ENCODE results near the gene DEGS2. TPM values are rescaled to one million over a fixed set of nuclear protein-coding genes. Genes with fewer than 3 reads are reported as not detected.

The DEGS2 gene
- total RNA-seq, 6 experiments from 2014 or later: 0.09 to 0.55 (median 0.22) TPM

GRCh38 chr14:100203146-100203545 lies 43.7 kb upstream of the DEGS2 start:
- H3K4me3 ChIP-seq: no peak overlapping the region
- no peak overlapping the region for H3K27ac ChIP-seq
- ATAC-seq (no peak), DNase-seq (no peak)
- no peaks in the 10 kb centered on the region for H3K27me3 ChIP-seq
- no peak for TF ChIP-seq POLR2A (IDR thresholded peaks at IDR 0.05)
- TF ChIP-seq CTCF (IDR thresholded peaks at IDR 0.05): no peak
- no peaks in the 10 kb centered on the region for H3K36me3 ChIP-seq
- intact Hi-C loops (cut with DNase I): no loop called here
- peaks cover 0 to 18% (median 6%) of the 10 kb centered on the region in 4 donors for H3K4me1 ChIP-seq
- WGBS (ENCODE audit: insufficient coverage, low coverage, low lambda C conversion rate, missing lambda C conversion rate): 100% methylated on average over 2 of the region's 4 CpGs
- H3K9me3 ChIP-seq: no peaks in the 10 kb centered on the region

- Histone ChIP-seq H3K27me3 (no peaks in the 10 kb centered on the region), H3K4me1 (peaks cover 0 to 18% (median 6%) of the 10 kb centered on the region in 4 donors), H3K4me3 (no peak overlapping the region), H3K36me3 (no peaks in the 10 kb centered on the region), H3K27ac (no peak overlapping the region), H3K9me3 (no peaks in the 10 kb centered on the region)
- ATAC-seq (no peak), DNase-seq (no peak)
- TF ChIP-seq CTCF (IDR thresholded peaks at IDR 0.05) (no peak), POLR2A (IDR thresholded peaks at IDR 0.05) (no peak)
- WGBS (ENCODE audit: insufficient coverage, low coverage, low lambda C conversion rate, missing lambda C conversion rate): 51% methylated on average over 4 of the region's 4 CpGs
- intact Hi-C loops (cut with DNase I): no loop called here
Measured at GRCh38 chr14:100202712-100203111, 43.3 kb upstream of the DEGS2 start.

- H3K27ac ChIP-seq: no peak overlapping the region
- no peaks in the 10 kb centered on the region for H3K27me3 ChIP-seq
- H3K4me1 ChIP-seq: peaks cover 0 to 18% (median 6%) of the 10 kb centered on the region in 4 donors
- no peak for TF ChIP-seq CTCF (IDR thresholded peaks at IDR 0.05)
- no peak for TF ChIP-seq POLR2A (IDR thresholded peaks at IDR 0.05)
- H3K4me3 ChIP-seq: no peak overlapping the region
- intact Hi-C loops (cut with DNase I): no loop called here
- DNase-seq: no peak
- H3K36me3 ChIP-seq: no peaks in the 10 kb centered on the region
- 68% methylated on average over 5 of the region's 5 CpGs for WGBS (ENCODE audit: insufficient coverage, low coverage, low lambda C conversion rate, missing lambda C conversion rate)
- no peak for ATAC-seq
- no peaks in the 10 kb centered on the region for H3K9me3 ChIP-seq
Measured at GRCh38 chr14:100201701-100202100, 42.3 kb upstream of the DEGS2 start.

GRCh38 chr14:100200311-100200710 lies 40.9 kb upstream of the DEGS2 start:
- WGBS (ENCODE audit: insufficient coverage, low coverage, low lambda C conversion rate, missing lambda C conversion rate): 97% methylated on average over 3 of the region's 3 CpGs
- H3K36me3 ChIP-seq: no peaks in the 10 kb centered on the region
- H3K27me3 ChIP-seq: no peaks in the 10 kb centered on the region
- TF ChIP-seq CTCF (IDR thresholded peaks at IDR 0.05): no peak
- no peak for TF ChIP-seq POLR2A (IDR thresholded peaks at IDR 0.05)
- no peak overlapping the region for H3K4me3 ChIP-seq
- DNase-seq (no peak), ATAC-seq (no peak)
- intact Hi-C loops (cut with DNase I): no loop called here
- H3K9me3 ChIP-seq: no peaks in the 10 kb centered on the region
- no peak overlapping the region for H3K27ac ChIP-seq
- H3K4me1 ChIP-seq: peaks cover 0 to 15% (median 6%) of the 10 kb centered on the region in 4 donors

Measured in right lobe of liver (tissue), 6 donors.